ENCODE results near the gene PITPNM1. TPM values are rescaled to one million over a fixed set of nuclear protein-coding genes. Genes with fewer than 3 reads are reported as not detected.
"Not testable (repeated sequence)": the region's sequence is repeated elsewhere in the genome, so short reads cannot be mapped to it uniquely, and the experiment has no call there.

PITPNM1 gene
- total RNA-seq, 2 experiments from 2014 or later = 90.0 to 94.8 TPM

- Mint-ChIP-seq H3K27ac (peak overlapping the region; percentile 95), H3K36me3 (ENCODE audit: low read depth) (peaks cover 35% of the 10 kb centered on the region), H3K27me3 (no peaks in the 10 kb centered on the region), H3K4me3 (peak overlapping the region; percentile 91), H3K4me1 (ENCODE audit: low read depth) (peaks cover 48% of the 10 kb centered on the region), H3K9me3 (no peaks in the 10 kb centered on the region)
- H3K4me1 ChIP-seq (ENCODE audit: insufficient read depth, low read length) = peaks cover 55% of the 10 kb centered on the region
- intact Hi-C loops (cut with DNase I, micrococcal nuclease) = loop anchor here (1.0 to 10.0 kb wide), 3 partner anchors 13 to 198 kb away; partner anchors contain the start of genes ANKRD13D (in 1 of the 2), CARNS1 (in 1 of the 2) and TMEM134 (in 1 of the 2)
- ChIA-PET CTCF (interaction anchor here (0.7 to 1.9 kb wide), 4 partner anchors 14 to 81 kb away, joined by 4 to 8 read pairs (median 6); partner anchors contain the start of genes PPP1CA and TMEM134), POLR2A (interaction anchor here (0.7 to 5.5 kb wide), 28 partner anchors 9 to 242 kb away, joined by 3 to 110 read pairs (median 6); partner anchors contain the start of genes ANKRD13D, CLCF1, PITPNM1 and POLD4)
- ATAC-seq (ENCODE audit: poor library complexity) (peak; percentile 5), DNase-seq (peak in 2 of 14 experiments; percentile 4 to 20)
- no peaks in the 10 kb centered on the region for H3K27me3 ChIP-seq (ENCODE audit: control insufficient read depth in 1 of 2, insufficient read depth in 2 of 2, low read length in 2 of 2)
- no peaks in the 10 kb centered on the region for H3K9me3 ChIP-seq (ENCODE audit: control insufficient read depth in 1 of 2, insufficient read depth in 1 of 2, low read length in 2 of 2)
- H3K27ac ChIP-seq (ENCODE audit: low read depth in 1 of 2, low read length in 2 of 2) = peak overlapping the region; percentile 90
- no peak for TF ChIP-seq CTCF (IDR thresholded peaks at IDR 0.05)
- peak overlapping the region; percentile 80 for H3K4me3 ChIP-seq (ENCODE audit: low read length)
- H3K36me3 ChIP-seq (ENCODE audit: insufficient read depth, low read length) = peaks cover 8% of the 10 kb centered on the region
Observed at GRCh38 chr11:67482275-67482826, 22.8 kb downstream of the PITPNM1 start.

- DNase-seq; H3K4me1 ChIP-seq (ENCODE audit: insufficient read depth, low read length); H3K36me3 Mint-ChIP-seq (ENCODE audit: low read depth); H3K27me3 Mint-ChIP-seq; H3K27me3 ChIP-seq (ENCODE audit: control insufficient read depth in 1 of 2, insufficient read depth in 2 of 2, low read length in 2 of 2); ATAC-seq (ENCODE audit: poor library complexity); H3K4me3 Mint-ChIP-seq; H3K36me3 ChIP-seq (ENCODE audit: insufficient read depth, low read length); H3K9me3 ChIP-seq (ENCODE audit: control insufficient read depth in 1 of 2, insufficient read depth in 1 of 2, low read length in 2 of 2); H3K9me3 Mint-ChIP-seq; H3K27ac Mint-ChIP-seq; H3K4me3 ChIP-seq (ENCODE audit: low read length); H3K27ac ChIP-seq (ENCODE audit: low read depth in 1 of 2, low read length in 2 of 2); H3K4me1 Mint-ChIP-seq (ENCODE audit: low read depth); intact Hi-C loops (cut with DNase I, micrococcal nuclease): not testable (repeated sequence)
- CTCF ChIA-PET = interaction anchor here (0.6 to 1.4 kb wide), 2 partner anchors 132 to 1049 kb away, joined by 3 read pairs; no protein-coding TSS in a partner anchor
- POLR2A ChIA-PET = interaction anchor here (0.6 to 1.3 kb wide), 3 partner anchors 9 to 136 kb away, joined by 3 to 4 read pairs (median 3); no protein-coding TSS in a partner anchor
Observed at GRCh38 chr11:67477344-67478050, 27.7 kb downstream of the PITPNM1 start.

GRCh38 chr11:67476692-67477091 lies 28.5 kb downstream of the PITPNM1 start:
- H3K9me3 ChIP-seq (ENCODE audit: control insufficient read depth in 1 of 2, insufficient read depth in 1 of 2, low read length in 2 of 2); H3K4me1 ChIP-seq (ENCODE audit: insufficient read depth, low read length); intact Hi-C loops (cut with DNase I, micrococcal nuclease); DNase-seq; H3K4me1 Mint-ChIP-seq (ENCODE audit: low read depth); H3K27me3 Mint-ChIP-seq; H3K36me3 ChIP-seq (ENCODE audit: insufficient read depth, low read length); H3K27ac Mint-ChIP-seq; H3K4me3 Mint-ChIP-seq; H3K9me3 Mint-ChIP-seq; ATAC-seq (ENCODE audit: poor library complexity); H3K27ac ChIP-seq (ENCODE audit: low read depth in 1 of 2, low read length in 2 of 2); H3K27me3 ChIP-seq (ENCODE audit: control insufficient read depth in 1 of 2, insufficient read depth in 2 of 2, low read length in 2 of 2); H3K36me3 Mint-ChIP-seq (ENCODE audit: low read depth); H3K4me3 ChIP-seq (ENCODE audit: low read length): not testable (repeated sequence)
- ChIA-PET CTCF (interaction anchor here (0.6 to 1.4 kb wide), 3 partner anchors 75 to 1048 kb away, joined by 3 read pairs; partner anchors contain the start of gene PPP1CA), POLR2A (interaction anchor here (0.6 to 1.3 kb wide), 5 partner anchors 10 to 136 kb away, joined by 3 to 6 read pairs (median 3); partner anchors contain the start of genes POLD4 and PTPRCAP)

- H3K4me1 Mint-ChIP-seq (ENCODE audit: low read depth) = peaks cover 11% of the 10 kb centered on the region
- no peak overlapping the region for H3K27ac Mint-ChIP-seq
- H3K4me3 Mint-ChIP-seq = no peak overlapping the region
- ChIA-PET CTCF (no interaction called here), POLR2A (no interaction called here)
- H3K27me3 Mint-ChIP-seq = no peaks in the 10 kb centered on the region
- intact Hi-C loops (cut with DNase I, micrococcal nuclease) = no loop called here
- H3K36me3 Mint-ChIP-seq (ENCODE audit: low read depth) = no peaks in the 10 kb centered on the region
- DNase-seq (no peak), ATAC-seq (ENCODE audit: poor library complexity) (no peak)
- peaks cover 19% of the 10 kb centered on the region for H3K4me1 ChIP-seq (ENCODE audit: insufficient read depth, low read length)
- H3K9me3 ChIP-seq (ENCODE audit: control insufficient read depth in 1 of 2, insufficient read depth in 1 of 2, low read length in 2 of 2) = no peaks in the 10 kb centered on the region
- no peak overlapping the region for H3K27ac ChIP-seq (ENCODE audit: low read depth in 1 of 2, low read length in 2 of 2)
- H3K27me3 ChIP-seq (ENCODE audit: control insufficient read depth in 1 of 2, insufficient read depth in 2 of 2, low read length in 2 of 2) = no peaks in the 10 kb centered on the region
- TF ChIP-seq CTCF (IDR thresholded peaks at IDR 0.05) = no peak
- H3K36me3 ChIP-seq (ENCODE audit: insufficient read depth, low read length) = no peaks in the 10 kb centered on the region
- no peaks in the 10 kb centered on the region for H3K9me3 Mint-ChIP-seq
- no peak overlapping the region for H3K4me3 ChIP-seq (ENCODE audit: low read length)
Observed at GRCh38 chr11:67472882-67473281, 32.3 kb downstream of the PITPNM1 start.

Measured in CD4-positive, alpha-beta T cell (primary cell).